RWPE2 (cell line): Measurements from ENCODE around the gene IER3IP1.
A peak's percentile ranks its signal among the peaks of the same experiment; 100 is the strongest.
"Not testable (repeated sequence)": the region's sequence is repeated elsewhere in the genome, so short reads cannot be mapped to it uniquely, and the experiment has no call there.

Source experiments
- ATAC-seq: fragments of 200-7000 bp; cut with Tn5 transposase; 3 replicates; pipeline ENCODE4 v1.9.1; 2021; ENCODE audit warnings: low read depth
- DNase-seq: peaks from one replicate; pipeline ENCODE4 v3.0.0-alpha.2; 2020; ENCODE audit warnings: low spot score
- H3K27ac ChIP-seq: fragments of 450-650 bp; 2 replicates; pipeline ENCODE4 v1.5.1; 2017; ENCODE audit warnings: mild to moderate bottlenecking; ENCODE audit not compliant: poor library complexity, severe bottlenecking
- H3K27me3 ChIP-seq: fragments of 250-450 bp; sonication (Bioruptor Pico); 2 replicates; pipeline ENCODE4 v1.5.1; 2021; ENCODE audit warnings: mild to moderate bottlenecking, moderate library complexity; ENCODE audit not compliant: insufficient read depth, poor library complexity, severe bottlenecking
- H3K36me3 ChIP-seq: fragments of 250-450 bp; sonication (Bioruptor Pico); 2 replicates; pipeline ENCODE4 v1.5.1; 2020; ENCODE audit warnings: low read depth, mild to moderate bottlenecking, moderate library complexity
- H3K4me1 ChIP-seq: fragments of 250-450 bp; sonication (Bioruptor Pico); 2 replicates; pipeline ENCODE4 v1.5.1; 2021; ENCODE audit warnings: mild to moderate bottlenecking, moderate library complexity; ENCODE audit not compliant: insufficient read depth, poor library complexity, severe bottlenecking
- H3K4me3 ChIP-seq: fragments of 250-450 bp; sonication (Bioruptor Pico); 2 replicates; pipeline ENCODE4 v1.5.1; 2021; ENCODE audit warnings: mild to moderate bottlenecking, moderate library complexity; ENCODE audit not compliant: severe bottlenecking
- H3K9me3 ChIP-seq: fragments of 250-450 bp; sonication (Bioruptor Pico); 2 replicates; pipeline ENCODE4 v1.5.1; 2021; ENCODE audit warnings: mild to moderate bottlenecking, moderate library complexity; ENCODE audit not compliant: severe bottlenecking
- TF ChIP-seq, protein P1 (sequence below): fragments of 450-650 bp; IDR thresholded peaks from one replicate; pipeline ENCODE4 v1.5.1; 2017; ENCODE audit warnings: mild to moderate bottlenecking, moderate library complexity; ENCODE audit not compliant: poor library complexity, severe bottlenecking

The IER3IP1 gene

DNA sequence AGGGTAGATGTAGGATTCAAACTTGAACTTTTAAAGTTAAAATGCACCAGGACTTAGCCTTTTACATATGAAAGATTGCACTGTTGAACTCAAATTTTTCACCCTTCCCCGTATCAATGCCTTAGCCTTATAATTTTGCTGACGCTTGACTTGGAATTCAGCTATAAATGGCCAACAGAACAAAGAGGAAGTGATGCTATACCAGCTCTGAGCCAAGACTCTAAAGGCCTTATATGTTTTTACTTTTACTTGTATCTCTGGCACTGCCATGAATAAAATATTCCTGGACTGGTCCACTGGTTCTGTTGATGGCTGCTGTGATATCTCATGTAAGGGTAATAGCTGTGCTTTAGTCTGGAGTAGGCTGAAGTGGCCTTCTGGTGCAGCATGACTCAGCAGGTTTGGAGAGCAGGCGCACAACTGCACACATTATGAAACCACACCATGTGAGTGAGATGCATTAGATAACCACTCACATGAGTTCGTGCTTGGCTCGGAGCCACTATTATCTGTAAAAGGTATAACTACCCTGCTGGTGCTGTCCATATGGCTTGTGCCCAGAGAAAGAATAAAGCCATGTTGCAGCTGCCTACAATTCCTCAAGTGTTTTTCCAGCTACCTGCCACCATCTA, 8.4 kb upstream of the IER3IP1 start:
- peaks cover 6% of the 10 kb centered on the region for H3K27me3 ChIP-seq
- H3K4me1 ChIP-seq, result no peaks in the 10 kb centered on the region
- H3K4me3 ChIP-seq, result no peak overlapping the region
- ATAC-seq (no peak), DNase-seq (no peak)
- TF ChIP-seq, protein P1, sequence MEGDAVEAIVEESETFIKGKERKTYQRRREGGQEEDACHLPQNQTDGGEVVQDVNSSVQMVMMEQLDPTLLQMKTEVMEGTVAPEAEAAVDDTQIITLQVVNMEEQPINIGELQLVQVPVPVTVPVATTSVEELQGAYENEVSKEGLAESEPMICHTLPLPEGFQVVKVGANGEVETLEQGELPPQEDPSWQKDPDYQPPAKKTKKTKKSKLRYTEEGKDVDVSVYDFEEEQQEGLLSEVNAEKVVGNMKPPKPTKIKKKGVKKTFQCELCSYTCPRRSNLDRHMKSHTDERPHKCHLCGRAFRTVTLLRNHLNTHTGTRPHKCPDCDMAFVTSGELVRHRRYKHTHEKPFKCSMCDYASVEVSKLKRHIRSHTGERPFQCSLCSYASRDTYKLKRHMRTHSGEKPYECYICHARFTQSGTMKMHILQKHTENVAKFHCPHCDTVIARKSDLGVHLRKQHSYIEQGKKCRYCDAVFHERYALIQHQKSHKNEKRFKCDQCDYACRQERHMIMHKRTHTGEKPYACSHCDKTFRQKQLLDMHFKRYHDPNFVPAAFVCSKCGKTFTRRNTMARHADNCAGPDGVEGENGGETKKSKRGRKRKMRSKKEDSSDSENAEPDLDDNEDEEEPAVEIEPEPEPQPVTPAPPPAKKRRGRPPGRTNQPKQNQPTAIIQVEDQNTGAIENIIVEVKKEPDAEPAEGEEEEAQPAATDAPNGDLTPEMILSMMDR, result no peak
- no peaks in the 10 kb centered on the region for H3K9me3 ChIP-seq
- H3K27ac ChIP-seq, result no peak overlapping the region
- H3K36me3 ChIP-seq, result no peaks in the 10 kb centered on the region

DNA sequence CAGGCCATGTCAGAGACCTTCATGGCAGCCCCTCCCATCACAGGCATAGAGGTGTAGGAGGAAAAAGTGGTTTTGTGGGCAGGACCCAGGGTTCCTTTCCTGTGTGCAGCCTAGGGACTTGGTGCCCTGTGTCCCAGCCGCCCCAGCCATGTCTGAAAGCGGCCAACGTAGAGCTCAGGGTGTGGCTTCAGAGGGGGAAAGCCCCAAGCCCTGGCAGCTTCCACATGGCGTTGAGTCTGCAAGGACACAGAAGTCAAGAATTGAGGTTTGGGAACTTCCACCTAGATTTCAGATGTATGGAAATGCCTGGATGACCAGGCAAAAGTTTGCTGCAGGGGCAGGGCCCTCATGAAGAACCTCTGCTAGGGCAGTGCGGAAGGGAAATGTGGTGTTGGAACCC, 6.0 kb upstream of the IER3IP1 start:
- not testable (repeated sequence) for DNase-seq, H3K4me1 ChIP-seq, H3K9me3 ChIP-seq, H3K4me3 ChIP-seq, H3K36me3 ChIP-seq, H3K27ac ChIP-seq, H3K27me3 ChIP-seq, ATAC-seq

DNA sequence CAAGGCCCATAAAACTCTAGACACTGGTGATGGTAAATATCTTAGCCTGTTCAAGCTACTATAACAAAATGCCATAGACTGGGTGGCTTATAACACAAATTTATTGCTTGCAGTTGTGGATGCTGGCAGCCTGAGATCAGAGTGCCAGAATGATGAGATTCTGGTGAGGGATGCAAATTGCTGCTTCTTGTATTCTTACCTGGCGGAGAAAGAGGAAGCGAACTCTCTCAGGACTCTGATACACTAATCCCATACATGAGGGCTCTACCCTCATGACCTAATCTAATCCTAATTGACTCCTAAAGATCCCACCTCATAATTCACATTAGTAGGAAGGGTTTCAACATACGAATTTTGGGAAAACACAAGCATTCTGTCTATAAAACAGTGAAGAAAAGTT, 4.6 kb upstream of the IER3IP1 start:
- H3K27ac ChIP-seq, result no peak overlapping the region
- H3K4me1 ChIP-seq, result no peaks in the 10 kb centered on the region
- no peak for DNase-seq
- ATAC-seq, result no peak
- no peak overlapping the region for H3K4me3 ChIP-seq
- TF ChIP-seq, protein P1, result no peak
- no peaks in the 10 kb centered on the region for H3K36me3 ChIP-seq
- H3K27me3 ChIP-seq, result no peaks in the 10 kb centered on the region
- H3K9me3 ChIP-seq, result no peaks in the 10 kb centered on the region

DNA sequence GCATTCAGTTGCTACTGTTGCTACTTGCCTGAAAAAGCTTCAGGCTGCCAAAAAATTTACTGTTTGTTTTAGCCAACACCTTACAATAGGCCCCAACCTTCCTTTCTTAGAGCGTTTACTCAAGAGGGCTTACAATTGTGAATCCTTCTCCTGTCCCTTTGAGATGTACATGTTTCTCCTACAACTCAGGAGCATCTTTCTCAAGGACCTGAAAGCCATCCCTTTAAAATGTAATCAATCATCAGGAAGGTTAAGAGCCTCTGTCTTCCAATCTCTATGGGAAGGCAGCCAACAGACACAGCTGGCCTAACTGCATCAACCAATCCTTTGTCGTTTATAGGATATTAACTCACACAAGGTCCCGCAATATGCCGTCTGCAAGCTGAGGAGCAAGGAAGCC, 3.4 kb upstream of the IER3IP1 start:
- Histone ChIP-seq H3K4me1 (peaks cover 1% of the 10 kb centered on the region), H3K36me3 (no peaks in the 10 kb centered on the region), H3K4me3 (no peak overlapping the region), H3K27ac (no peak overlapping the region), H3K9me3 (no peaks in the 10 kb centered on the region), H3K27me3 (no peaks in the 10 kb centered on the region)
- ATAC-seq (no peak), DNase-seq (no peak)
- TF ChIP-seq, protein P1, result no peak

DNA sequence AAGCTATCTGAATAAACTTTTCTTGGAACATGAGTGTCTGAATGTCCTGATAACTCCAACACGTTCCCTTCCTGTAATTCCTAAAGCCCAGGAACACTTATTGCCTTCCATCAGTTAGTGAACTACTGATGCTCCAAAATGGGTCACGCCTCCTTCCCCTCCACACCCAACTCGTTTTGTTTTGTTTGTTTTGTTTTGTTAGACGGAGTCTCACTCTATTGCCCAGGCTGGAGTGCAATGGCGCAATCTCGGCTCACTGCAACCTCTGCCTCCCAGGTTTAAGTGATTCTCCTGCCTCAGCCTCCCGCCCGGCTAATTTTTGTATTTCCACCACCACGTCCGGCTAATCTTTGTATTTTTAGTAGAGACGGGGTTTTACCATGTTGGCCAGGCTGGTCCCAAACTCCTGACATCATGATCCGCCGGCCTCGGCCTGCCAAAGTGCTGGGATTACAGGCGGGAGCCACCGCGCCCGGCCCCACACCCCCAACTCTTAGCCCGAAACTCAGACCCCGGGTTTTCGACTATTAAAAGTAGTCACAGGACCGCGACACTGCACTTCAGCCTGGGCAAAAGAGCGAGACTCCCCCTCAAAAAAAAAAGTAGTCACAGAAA, 774 bp downstream of the IER3IP1 start:
- Histone ChIP-seq H3K4me3 (peak overlapping the region; percentile 77), H3K4me1 (peaks cover 7% of the 10 kb centered on the region), H3K9me3 (no peaks in the 10 kb centered on the region), H3K27ac (peak overlapping the region; percentile 33), H3K36me3 (peaks cover 14% of the 10 kb centered on the region), H3K27me3 (no peaks in the 10 kb centered on the region)
- DNase-seq (no peak), ATAC-seq (0 out of 3 replicates have a peak, but pooled peaks have one; percentile 5)
- TF ChIP-seq, protein P1, result no peak
